GM19328 (cell line): ENCODE results near the gene ARSB.
"Not testable (repeated sequence)": the region's sequence is repeated elsewhere in the genome, so short reads cannot be mapped to it uniquely, and the experiment has no call there.

Experiments used
- ATAC-seq: cut with Tn5 transposase; IDR thresholded peaks from one replicate; pipeline ENCODE4 v1.9.1; 2021; ENCODE audit warnings: mild to moderate bottlenecking, moderate library complexity; ENCODE audit not compliant: unreplicated experiment

ARSB gene

GRCh38 chr5:78785454-78785853, 199.7 kb downstream of the ARSB start:
- no peak for ATAC-seq

- ATAC-seq: no peak
Observed at GRCh38 chr5:78783434-78784130, 201.5 kb downstream of the ARSB start.

- no peak for ATAC-seq
Observed at GRCh38 chr5:78782728-78783127, 202.4 kb downstream of the ARSB start.

- no peak for ATAC-seq
Observed at GRCh38 chr5:78781611-78782286, 203.4 kb downstream of the ARSB start.

- no peak for ATAC-seq
Observed at GRCh38 chr5:78779771-78780616, 205.1 kb downstream of the ARSB start.

GRCh38 chr5:78779262-78779661, 205.8 kb downstream of the ARSB start:
- no peak for ATAC-seq

- no peak for ATAC-seq
Observed at GRCh38 chr5:78778538-78778937, 206.6 kb downstream of the ARSB start.

GRCh38 chr5:78777901-78778300, 207.2 kb downstream of the ARSB start:
- no peak for ATAC-seq

- ATAC-seq: no peak
Observed at GRCh38 chr5:78776637-78777036, 208.5 kb downstream of the ARSB start.

GRCh38 chr5:78773655-78774054, 211.5 kb downstream of the ARSB start:
- no peak for ATAC-seq

GRCh38 chr5:78771260-78772205, 213.6 kb downstream of the ARSB start:
- no peak for ATAC-seq

GRCh38 chr5:78768781-78769380, 216.2 kb downstream of the ARSB start:
- no peak for ATAC-seq

GRCh38 chr5:78766412-78766762, 218.7 kb downstream of the ARSB start:
- ATAC-seq: no peak

- ATAC-seq: no peak
Observed at GRCh38 chr5:78765756-78766411, 219.2 kb downstream of the ARSB start.

GRCh38 chr5:78765116-78765515, 220.0 kb downstream of the ARSB start:
- ATAC-seq: no peak

GRCh38 chr5:78763659-78764189, 221.4 kb downstream of the ARSB start:
- ATAC-seq: no peak

- ATAC-seq: not testable (repeated sequence)
Observed at GRCh38 chr5:78762743-78763142, 222.4 kb downstream of the ARSB start.

- no peak for ATAC-seq
Observed at GRCh38 chr5:78761840-78762239, 223.3 kb downstream of the ARSB start.

- ATAC-seq: no peak
Observed at GRCh38 chr5:78760770-78761169, 224.3 kb downstream of the ARSB start.
